Hematopoietic multipotent progenitor cell treated with erythropoietin and hydrocortisone succinate and interleukin-3 and kit ligand, for 4 days (in vitro differentiated cells): Measurements from ENCODE around the gene FNDC5.

ENCODE experiments used
- DNase-seq: peaks from one replicate; pipeline ENCODE4 v3.0.0-alpha.2; 2015

Gene FNDC5

DNA sequence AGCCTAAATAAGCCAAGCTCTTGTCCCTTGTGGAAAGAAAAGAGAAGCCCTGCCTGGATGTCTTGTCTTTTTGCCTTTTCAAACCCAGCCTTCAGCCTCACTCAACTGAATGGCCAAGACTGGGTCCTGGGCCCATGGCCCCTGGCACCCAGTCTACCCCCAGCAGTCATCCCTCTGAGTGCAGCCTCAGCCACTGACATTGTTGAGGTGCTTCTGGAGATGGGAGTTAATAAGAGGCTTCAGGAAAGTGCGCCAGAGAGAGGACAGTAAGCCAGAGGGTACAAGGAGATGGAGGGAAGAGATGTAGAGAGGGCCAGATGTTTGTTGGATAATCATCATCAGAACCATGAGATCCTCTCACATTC lies 6.8 kb downstream of the FNDC5 start:
- DNase-seq: no peak

GRCh38 chr1:32863218-32863880 lies 7.4 kb downstream of the FNDC5 start:
- DNase-seq: no peak

DNA sequence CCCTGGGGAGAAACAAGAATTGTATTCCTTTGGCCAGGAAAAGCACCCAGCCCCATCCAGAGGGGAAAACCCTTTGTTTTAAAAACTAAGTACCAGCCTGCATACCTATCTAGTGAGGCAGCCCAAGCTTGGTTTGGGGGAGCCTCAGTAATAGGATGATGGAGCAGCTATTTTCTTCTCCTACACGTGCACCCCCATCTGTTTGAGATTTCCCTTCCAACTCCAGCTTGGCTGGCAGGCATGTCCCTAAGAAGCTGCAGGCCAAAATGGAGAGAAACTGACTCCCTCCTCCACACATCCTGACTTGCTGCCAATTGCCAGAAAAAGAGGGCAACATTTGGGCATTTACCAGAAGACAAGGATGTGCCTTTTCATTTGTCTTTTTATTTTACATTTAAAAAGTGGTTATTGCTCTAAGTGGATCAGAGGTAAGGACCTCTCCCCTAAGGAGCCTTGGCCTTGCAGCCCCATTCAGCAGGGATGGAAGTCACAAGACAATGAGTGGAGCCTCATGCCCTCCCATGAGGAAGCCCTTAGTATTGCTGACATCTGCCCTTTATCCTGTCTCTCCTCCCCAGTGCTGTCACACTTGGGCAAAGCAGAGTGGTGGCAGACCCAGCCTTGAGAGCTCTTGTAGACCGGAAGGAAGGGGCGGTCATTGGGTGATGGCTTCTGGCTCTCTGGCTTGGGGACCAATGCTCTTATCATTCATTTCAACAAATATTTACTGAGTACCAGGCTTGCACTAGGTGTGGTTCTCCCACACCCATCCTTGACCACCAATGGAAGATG lies 8.6 kb downstream of the FNDC5 start:
- no peak for DNase-seq

DNA sequence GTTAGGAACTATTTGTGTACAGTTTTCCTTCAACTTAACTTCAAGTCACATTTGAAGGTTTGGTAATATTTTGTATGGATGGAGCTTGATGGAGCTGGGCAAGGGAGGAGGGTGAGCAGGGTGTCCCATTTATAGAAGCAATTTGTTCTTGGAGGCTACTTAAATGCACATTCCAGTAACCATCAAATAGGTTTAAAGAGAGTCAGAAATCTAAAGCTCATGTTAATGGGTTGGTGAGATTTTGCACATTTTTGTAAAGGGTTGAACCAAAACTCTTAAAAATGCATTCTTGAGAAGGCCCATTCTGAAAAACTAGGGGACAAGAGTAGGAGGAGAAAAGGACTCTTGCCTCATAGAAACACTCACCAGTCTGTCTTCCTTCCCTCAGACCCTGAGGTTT lies 10.1 kb downstream of the FNDC5 start:
- no peak for DNase-seq

DNA sequence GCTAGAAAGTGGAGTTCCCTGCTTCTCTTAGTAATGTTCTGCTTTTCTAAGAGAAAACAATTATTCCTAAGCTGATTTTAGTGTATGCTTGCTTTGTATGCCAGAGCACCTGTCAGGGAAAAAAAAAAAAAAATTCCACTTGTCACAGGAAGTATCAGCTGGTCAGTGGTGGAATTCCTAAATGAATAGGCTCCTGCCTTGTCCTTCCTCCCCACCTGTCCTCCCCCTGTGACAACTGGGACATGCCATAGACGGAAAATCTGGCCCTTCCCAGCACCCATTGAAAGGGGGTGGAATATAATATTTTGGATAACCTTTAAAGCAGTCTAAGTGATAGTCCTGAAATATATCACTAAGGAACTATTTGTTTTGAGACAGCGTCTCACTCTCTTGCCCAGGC lies 10.8 kb downstream of the FNDC5 start:
- no peak for DNase-seq

DNA sequence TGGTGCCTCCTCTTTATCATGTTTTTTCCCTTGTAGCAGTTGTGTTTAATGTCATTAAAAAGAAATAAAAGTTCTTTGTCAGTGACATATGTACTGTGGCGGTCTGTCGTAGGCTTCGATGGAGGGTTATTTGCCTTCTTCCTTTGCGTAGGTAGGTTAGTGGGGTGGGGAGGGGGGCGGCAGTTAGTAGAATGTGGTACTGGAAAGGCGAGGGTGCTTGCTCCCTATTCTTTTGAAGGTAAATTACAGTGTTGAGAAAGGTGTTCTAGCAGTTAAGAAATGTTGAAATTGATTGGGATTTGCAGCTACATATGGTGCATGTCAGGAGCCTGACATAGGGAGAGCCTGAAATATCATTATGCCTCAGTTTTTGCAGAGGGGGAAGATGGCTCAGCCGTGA lies 11.9 kb downstream of the FNDC5 start:
- DNase-seq: no peak

DNA sequence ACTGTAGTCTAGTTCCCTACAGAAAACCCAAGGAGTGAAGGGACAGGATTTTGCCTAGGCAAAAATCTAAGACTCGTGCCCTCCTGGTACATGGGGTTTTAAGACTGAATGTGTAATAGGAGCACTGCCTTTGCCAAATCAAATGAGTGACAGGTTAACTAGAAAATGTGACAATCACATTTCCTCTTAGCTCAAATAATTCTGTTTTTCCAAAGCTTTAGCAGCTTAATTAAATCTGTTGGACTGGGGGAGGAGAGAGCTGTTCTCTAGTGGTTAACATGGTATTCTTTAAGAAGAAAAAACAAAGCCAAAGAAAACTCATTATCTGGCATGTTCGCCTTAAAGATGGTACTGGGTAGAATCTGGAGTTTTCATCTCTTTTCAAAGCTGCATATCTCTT lies 12.6 kb downstream of the FNDC5 start:
- DNase-seq: no peak

- DNase-seq: no peak
Measured at GRCh38 chr1:32855861-32856617, 14.7 kb downstream of the FNDC5 start.

GRCh38 chr1:32848354-32849063 lies 22.2 kb downstream of the FNDC5 start:
- DNase-seq: no peak

GRCh38 chr1:32831878-32832277 lies 38.8 kb downstream of the FNDC5 start:
- DNase-seq: no peak

DNA sequence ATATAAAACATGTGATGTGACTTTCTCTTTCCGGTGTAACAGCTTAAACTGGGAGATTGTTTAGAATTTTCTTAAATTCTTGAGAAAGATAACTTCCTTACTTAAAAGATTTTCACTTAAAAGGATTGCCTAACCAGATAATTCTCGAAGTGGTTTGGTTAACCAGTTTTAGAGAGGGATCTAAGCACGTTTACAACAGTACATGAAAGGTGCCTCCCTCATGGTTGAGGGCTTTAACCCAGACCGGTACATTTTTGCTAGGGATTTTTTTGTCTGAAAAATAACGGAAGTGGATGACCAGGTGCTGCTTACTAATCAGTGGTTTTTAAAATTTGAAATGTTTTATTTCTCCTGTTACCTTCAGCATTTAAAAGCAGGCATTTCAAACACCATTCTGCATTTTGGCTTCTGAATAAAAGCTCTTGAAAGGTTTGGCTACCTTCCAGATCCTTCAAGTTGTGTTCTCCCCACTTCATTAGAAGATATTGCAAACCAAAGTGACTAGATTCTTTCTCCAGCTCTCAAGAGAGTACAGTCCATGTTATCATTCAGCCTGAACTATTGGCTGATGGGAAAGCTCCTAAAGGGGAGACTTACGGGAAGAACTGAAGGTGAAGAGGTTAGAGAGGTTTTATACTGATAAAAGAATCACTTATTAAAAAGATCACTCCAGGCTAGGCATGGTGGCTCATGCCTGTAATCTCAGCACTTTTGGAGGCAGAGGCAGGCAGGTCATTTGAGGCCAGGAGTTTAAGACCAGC lies 40.4 kb downstream of the FNDC5 start:
- no peak for DNase-seq

DNA sequence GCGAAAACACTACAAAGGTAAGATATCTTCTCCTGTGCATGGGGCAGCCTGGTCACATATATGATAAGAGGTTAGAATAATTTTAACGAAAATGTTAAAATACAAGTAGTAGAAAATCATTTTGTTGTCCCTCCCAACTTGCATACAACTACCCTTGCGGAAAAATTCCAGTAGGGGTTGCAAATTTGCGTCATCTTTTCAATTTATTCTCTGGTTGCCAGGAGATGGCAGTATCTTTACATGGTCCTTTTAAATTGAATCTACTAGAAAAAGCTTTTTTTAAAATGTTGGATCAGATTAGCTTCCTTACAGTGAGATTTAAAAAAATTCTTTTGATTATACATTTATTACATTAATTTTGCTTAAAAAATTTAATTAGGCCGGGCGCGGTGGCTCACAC lies 42.4 kb downstream of the FNDC5 start:
- peak; percentile 63 for DNase-seq

- DNase-seq: no peak
Measured at GRCh38 chr1:32825181-32825580, 45.5 kb downstream of the FNDC5 start.

DNA sequence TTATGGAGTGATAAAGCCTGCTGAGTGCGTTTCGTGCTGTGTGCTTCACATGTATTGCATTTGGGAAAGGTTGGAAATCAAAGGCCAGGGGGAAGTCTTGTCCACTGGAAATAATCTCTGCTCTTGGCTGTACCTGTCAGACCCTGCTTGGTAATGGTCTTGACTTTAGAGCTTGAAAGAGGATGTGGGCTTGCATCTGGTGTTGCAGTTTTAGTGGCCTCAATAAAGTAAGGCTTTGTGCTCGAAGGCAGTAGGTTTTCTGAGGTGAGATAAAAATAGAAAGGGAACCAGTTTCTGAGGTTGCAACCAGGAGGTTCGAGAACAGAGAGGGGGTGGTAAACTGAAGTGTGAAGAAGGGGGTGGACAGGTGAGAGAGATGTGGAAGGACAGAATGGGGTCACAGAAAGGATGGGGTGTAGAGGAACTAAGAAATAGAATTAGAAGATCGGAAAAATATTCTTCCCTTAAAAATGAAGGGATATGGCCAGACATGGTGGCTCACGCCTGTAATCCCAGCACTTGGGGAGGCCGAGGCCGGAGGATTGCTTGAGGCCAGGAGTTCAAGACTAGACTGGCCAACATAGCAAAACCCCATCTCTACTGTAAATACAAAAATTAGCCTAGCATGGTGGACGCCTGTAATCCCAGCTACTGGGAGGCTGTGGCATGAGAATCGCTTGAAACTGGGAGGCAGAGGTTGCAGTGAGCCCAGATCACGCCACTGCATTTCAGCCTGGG lies 51.7 kb downstream of the FNDC5 start:
- peak; percentile 75 for DNase-seq

DNA sequence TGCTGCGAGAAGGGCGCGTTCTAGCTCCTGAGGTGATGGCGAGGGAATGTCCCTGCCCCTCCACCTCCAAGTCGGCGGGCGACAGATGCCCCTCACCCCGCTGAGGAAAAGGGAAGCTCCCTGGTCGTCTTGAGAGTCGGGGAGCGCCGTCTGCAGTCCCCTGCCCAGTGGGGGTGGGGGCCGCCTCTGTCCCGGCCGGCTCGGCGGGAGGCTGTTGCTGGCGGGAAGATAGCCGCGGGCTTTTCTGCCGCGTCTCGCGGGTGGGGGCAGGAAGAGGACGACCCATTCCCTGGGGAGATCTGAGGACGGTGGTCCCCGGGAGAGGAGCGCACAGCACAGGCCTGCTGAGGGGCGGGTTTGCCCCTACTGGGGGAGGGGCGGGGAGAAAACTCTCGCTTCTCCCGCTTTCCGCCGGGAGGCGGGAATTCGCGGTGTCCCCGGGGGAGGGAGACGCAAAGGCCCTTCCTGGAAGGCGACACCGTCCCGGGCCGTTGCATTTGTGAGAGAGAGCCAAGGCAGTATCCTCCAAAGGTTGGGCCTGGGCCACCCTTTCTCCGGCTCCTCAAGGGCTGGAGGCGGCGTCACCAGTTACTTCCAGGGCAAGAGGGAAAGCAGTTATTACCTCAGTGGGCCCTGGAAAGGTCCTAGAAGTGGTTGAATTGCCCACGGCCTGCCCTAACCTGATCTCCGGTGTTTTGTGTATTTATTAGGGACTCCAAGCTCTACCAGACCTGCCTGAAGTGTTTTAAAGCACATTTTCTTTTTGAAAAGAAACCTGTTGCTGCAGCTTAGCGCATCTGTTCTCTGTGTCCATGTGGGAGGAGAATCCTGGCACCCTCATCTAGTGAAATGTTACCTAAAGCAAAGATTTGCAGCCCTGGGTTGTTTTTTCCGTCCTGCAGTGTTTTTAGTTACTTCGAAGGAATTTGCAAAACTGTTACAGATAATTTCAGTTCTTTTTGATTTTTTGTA lies 52.6 kb downstream of the FNDC5 start:
- DNase-seq: peak; percentile 73

DNA sequence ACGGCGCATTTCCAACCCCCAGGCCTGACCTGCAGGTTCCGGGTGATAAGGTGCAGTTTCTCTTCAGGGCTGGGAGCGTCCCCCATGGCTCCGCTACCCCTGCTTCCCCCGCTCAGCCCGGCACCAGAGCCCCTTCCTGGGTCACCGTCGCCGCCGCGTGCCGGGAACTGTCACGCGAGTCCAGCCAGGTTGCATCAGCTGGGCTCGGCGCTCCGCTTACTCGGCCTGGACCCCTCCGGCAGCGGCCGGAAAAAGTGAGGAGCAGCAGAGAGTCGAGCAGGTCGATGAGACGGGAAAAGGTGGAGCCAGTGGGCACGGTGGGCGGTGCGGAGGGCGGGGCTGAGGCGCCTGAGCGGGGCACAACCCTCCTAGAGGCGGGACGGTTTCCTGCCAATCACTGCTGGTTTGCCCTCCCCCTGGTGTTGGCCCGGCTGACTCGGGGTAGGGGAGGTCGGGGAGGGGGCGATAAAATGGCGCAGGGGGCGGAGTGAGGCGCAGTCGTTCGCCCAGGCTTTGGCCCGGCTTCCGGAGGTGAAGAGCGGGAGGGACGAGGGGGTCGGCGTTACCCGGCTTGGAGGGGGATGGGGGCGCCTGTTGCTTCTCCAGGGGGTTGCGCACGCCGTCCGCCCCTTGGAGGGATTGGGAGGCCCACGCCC lies 53.4 kb downstream of the FNDC5 start, which contains the start of the genes S100PBP and YARS1:
Gene S100PBP (plus strand): TSS at position 495 of the 656 bp plus-strand sequence. CDS start 8,447 bp downstream, outside the sequence.
Gene YARS1 (minus strand): TSS at position 200 of the 656 bp plus-strand sequence. CDS start 114 bp downstream, at position 86.
- peak; percentile 99 for DNase-seq

DNA sequence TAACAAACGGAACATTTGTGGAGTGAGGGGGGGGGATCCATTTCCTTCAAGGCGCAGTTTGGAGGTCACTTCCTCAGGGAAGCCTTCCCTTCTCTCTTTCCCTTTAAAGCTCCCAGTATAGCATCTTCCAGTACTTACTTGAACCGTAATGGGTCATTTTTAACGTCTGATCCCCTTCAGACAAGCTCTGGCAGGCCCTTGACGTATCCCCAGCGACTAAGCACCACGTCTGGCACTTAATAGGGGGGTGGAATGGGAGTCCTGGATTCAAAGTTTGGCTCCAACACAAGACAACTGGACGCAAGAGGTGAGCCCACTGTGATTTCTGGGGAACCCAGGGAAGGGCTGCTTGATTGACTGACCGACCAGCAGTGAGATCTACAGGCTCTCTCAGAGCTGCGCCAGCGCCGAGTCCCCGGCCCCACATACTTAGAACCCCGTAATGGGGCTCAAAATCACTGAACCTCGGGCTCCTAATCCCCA lies 54.0 kb downstream of the FNDC5 start:
- DNase-seq: no peak

DNA sequence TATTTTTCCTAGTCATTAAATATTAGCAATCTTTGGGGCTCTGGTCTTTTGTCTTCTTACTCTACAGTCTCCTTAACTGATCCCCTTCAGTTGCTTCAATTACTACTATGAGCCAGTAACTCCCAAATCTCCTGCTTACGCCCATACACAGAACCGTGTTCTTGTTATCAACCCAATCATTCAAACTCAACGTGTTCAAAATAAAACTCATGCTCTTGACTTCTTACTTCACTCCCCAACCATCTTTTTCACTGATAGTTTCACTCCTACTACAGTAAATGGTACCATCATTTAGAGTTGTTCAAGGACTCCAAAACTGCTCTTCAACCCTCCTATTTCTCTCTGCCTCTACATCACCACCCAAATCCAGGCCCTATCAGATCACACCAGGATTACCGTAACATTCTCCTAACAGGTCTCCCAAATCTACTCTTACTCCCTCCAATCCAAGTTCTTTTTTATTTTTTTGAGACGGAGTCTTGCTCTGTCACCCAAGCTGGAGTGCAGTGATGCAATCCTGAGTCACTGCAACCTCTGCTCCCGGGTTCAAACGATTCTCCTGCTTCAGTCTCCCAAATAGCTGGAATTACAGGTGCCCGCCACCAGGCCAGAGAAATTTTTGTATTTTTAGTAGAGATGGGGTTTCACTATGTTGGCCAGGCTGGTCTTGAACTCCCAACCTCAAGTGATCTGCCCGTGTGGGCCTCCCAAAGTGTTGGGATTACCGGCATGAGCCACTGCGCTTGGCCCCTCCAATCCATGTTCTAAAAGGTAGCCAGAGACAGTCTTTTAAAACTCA lies 56.6 kb downstream of the FNDC5 start:
- DNase-seq: no peak
